ENCODE results near the gene ROPN1. TPM values are rescaled to one million over a fixed set of nuclear protein-coding genes. Genes with fewer than 3 reads are reported as not detected.

The ROPN1 gene
- total RNA-seq, 1 experiment from 2014 or later, result not detected

GRCh38 chr3:123920868-123921267 lies 71.1 kb downstream of the ROPN1 start:
- CTCF ChIA-PET, result no interaction called here
- intact Hi-C loops (cut with micrococcal nuclease), result no loop called here

DNA sequence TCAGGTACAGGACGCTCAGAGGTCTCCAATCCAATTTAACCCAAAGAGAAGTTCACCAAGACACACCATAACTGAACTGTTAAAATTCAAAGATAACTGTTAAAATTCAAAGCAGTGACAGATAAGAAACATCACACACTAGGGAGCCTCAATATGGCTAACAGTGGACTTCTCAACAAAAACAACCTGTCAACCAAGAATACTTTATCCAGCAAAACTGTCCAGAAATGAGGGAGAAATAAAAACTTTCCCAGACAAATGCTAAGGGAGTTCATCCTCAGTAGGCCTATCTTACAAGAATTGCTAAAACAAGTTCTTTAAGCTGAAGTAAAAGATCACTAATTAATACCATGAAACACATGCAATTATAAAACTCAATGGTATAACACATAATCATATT lies 71.5 kb downstream of the ROPN1 start:
- no peaks in the 10 kb centered on the region for H3K79me2 ChIP-seq (ENCODE audit: low read length)
- ChIA-PET CTCF (no interaction called here), POLR2A (ENCODE audit: unreplicated experiment) (no interaction called here)
- no TSS peak for BruUV-seq (replicated peaks)
- H3F3A ChIP-seq (ENCODE audit: low read length, unreplicated experiment), result no peaks in the 10 kb centered on the region
- ATAC-seq (no peak), DNase-seq (no peak)
- H3K4me3 ChIP-seq (ENCODE audit: low read length), result no peak overlapping the region
- no peaks in the 10 kb centered on the region for H3K27me3 ChIP-seq (ENCODE audit: low read length)
- H3K27ac ChIP-seq (ENCODE audit: low read length), result no peak overlapping the region
- H3K9me2 ChIP-seq (replicated peaks; ENCODE audit: low read length), result no peaks in the 10 kb centered on the region
- H4K20me1 ChIP-seq (ENCODE audit: low read length), result no peaks in the 10 kb centered on the region
- TF ChIP-seq CTCF (conservative IDR thresholded peaks at IDR 0.05; ENCODE audit: low read depth, low read length) (no peak), EZH2 (IDR thresholded peaks at IDR 0.05; ENCODE audit: low read length, unreplicated experiment) (no peak), EZH2phosphoT487 (IDR thresholded peaks at IDR 0.05; ENCODE audit: borderline replicate concordance, low read length) (no peak)
- intact Hi-C loops (cut with micrococcal nuclease), result no loop called here
- peaks cover 41% of the 10 kb centered on the region for H3K36me3 ChIP-seq (ENCODE audit: low read depth, low read length)
- 0 out of 2 replicates have a peak, but pooled peaks cover 7% of the 10 kb centered on the region for H3K9me3 ChIP-seq (ENCODE audit: low read length)
- no peaks in the 10 kb centered on the region for H3K4me1 ChIP-seq (ENCODE audit: insufficient read depth, low read length)
- no peak overlapping the region for H3K9ac ChIP-seq (ENCODE audit: low read length)
- H2AFZ ChIP-seq (ENCODE audit: low read length), result no peak overlapping the region
- H3K4me2 ChIP-seq (ENCODE audit: low read length), result no peak overlapping the region

More at GRCh38 chr3:123920868-123921267, 71.1 kb downstream of the ROPN1 start:
- no peak overlapping the region for H3K4me3 ChIP-seq (ENCODE audit: low read length)
- ATAC-seq (no peak), DNase-seq (no peak)
- H3K4me1 ChIP-seq (ENCODE audit: insufficient read depth, low read length), result no peaks in the 10 kb centered on the region
- peaks cover 38% of the 10 kb centered on the region for H3K36me3 ChIP-seq (ENCODE audit: low read depth, low read length)
- H4K20me1 ChIP-seq (ENCODE audit: low read length), result no peaks in the 10 kb centered on the region
- no peaks in the 10 kb centered on the region for H3F3A ChIP-seq (ENCODE audit: low read length, unreplicated experiment)
- H3K27me3 ChIP-seq (ENCODE audit: low read length), result no peaks in the 10 kb centered on the region
- H3K9ac ChIP-seq (ENCODE audit: low read length), result no peak overlapping the region
- no peaks in the 10 kb centered on the region for H3K9me2 ChIP-seq (replicated peaks; ENCODE audit: low read length)
- POLR2A ChIA-PET (ENCODE audit: unreplicated experiment), result no interaction called here
- no peak overlapping the region for H3K4me2 ChIP-seq (ENCODE audit: low read length)
- 0 out of 2 replicates have a peak, but pooled peaks cover 7% of the 10 kb centered on the region for H3K9me3 ChIP-seq (ENCODE audit: low read length)
- H3K27ac ChIP-seq (ENCODE audit: low read length), result no peak overlapping the region
- no peak for TF ChIP-seq EZH2 (IDR thresholded peaks at IDR 0.05; ENCODE audit: low read length, unreplicated experiment)
- no peak for TF ChIP-seq CTCF (conservative IDR thresholded peaks at IDR 0.05; ENCODE audit: low read depth, low read length)
- TF ChIP-seq EZH2phosphoT487 (IDR thresholded peaks at IDR 0.05; ENCODE audit: borderline replicate concordance, low read length), result no peak
- no TSS peak for BruUV-seq (replicated peaks)
- H3K79me2 ChIP-seq (ENCODE audit: low read length), result no peaks in the 10 kb centered on the region
- H2AFZ ChIP-seq (ENCODE audit: low read length), result no peak overlapping the region

- Histone ChIP-seq H4K20me1 (ENCODE audit: low read length) (no peaks in the 10 kb centered on the region), H3K4me2 (ENCODE audit: low read length) (no peak overlapping the region), H3K79me2 (ENCODE audit: low read length) (no peaks in the 10 kb centered on the region), H3K36me3 (ENCODE audit: low read depth, low read length) (peaks cover 50% of the 10 kb centered on the region), H3F3A (ENCODE audit: low read length, unreplicated experiment) (no peaks in the 10 kb centered on the region), H3K9me2 (replicated peaks; ENCODE audit: low read length) (no peaks in the 10 kb centered on the region), H3K4me1 (ENCODE audit: insufficient read depth, low read length) (no peaks in the 10 kb centered on the region), H3K9me3 (ENCODE audit: low read length) (0 out of 2 replicates have a peak, but pooled peaks cover 7% of the 10 kb centered on the region), H2AFZ (ENCODE audit: low read length) (no peak overlapping the region), H3K4me3 (ENCODE audit: low read length) (no peak overlapping the region), H3K27me3 (ENCODE audit: low read length) (no peaks in the 10 kb centered on the region), H3K9ac (ENCODE audit: low read length) (no peak overlapping the region), H3K27ac (ENCODE audit: low read length) (no peak overlapping the region)
- no peak for DNase-seq
- intact Hi-C loops (cut with micrococcal nuclease), result no loop called here
- ChIA-PET POLR2A (ENCODE audit: unreplicated experiment) (no interaction called here), CTCF (no interaction called here)
- TF ChIP-seq EZH2phosphoT487 (IDR thresholded peaks at IDR 0.05; ENCODE audit: borderline replicate concordance, low read length) (no peak), EZH2 (IDR thresholded peaks at IDR 0.05; ENCODE audit: low read length, unreplicated experiment) (no peak), CTCF (conservative IDR thresholded peaks at IDR 0.05; ENCODE audit: low read depth, low read length) (no peak)
- ATAC-seq, result no peak
- BruUV-seq (replicated peaks), result no TSS peak
Measured at GRCh38 chr3:123919353-123919752, 72.6 kb downstream of the ROPN1 start.

Other genes starting within 250 kb of the ROPN1 start
- 6.9 and 8.7 TPM in 2 replicates for gene MYLK, start 107.8 kb downstream of the ROPN1 start, total RNA-seq (2014; rRNA removed)
- 40.9 and 62.6 TPM in 2 replicates for gene CCDC14, start 30.9 kb downstream of the ROPN1 start, total RNA-seq (2014; rRNA removed)
- gene KALRN, start 41.2 kb upstream of the ROPN1 start, total RNA-seq (2014; rRNA removed), result 9.9 and 13.0 TPM in 2 replicates

Data from PC-3 (cell line).